Bronchial epithelial cell (primary cell): ENCODE measurements around the gene CACNA1C. TPM values are rescaled to one million over a fixed set of nuclear protein-coding genes. Genes with fewer than 3 reads are reported as not detected.

Source experiments
- DNase-seq: peaks from one replicate; pipeline ENCODE4 v3.0.0-alpha.2; 2010; ENCODE audit warnings: low read depth
- FAIRE-seq: peaks from 2 replicates; lab custom pipeline; 2011; peaks lifted over from hg19 to GRCh38; lab: Jason Lieb, UNC
- H3K27me3 ChIP-seq: 2 replicates; pipeline ENCODE4 v1.5.1; 2011; ENCODE audit warnings: low read length; ENCODE audit not compliant: control insufficient read depth, insufficient read depth
- H3K36me3 ChIP-seq: 2 replicates; pipeline ENCODE4 v1.5.1; 2011; ENCODE audit warnings: low read length; ENCODE audit not compliant: control insufficient read depth, insufficient read depth
- H3K4me3 ChIP-seq: 2 replicates; pipeline ENCODE4 v1.5.1; 2011; ENCODE audit warnings: mild to moderate bottlenecking, low read depth, low read length, control low read depth
- CTCF ChIP-seq: IDR thresholded peaks from 2 replicates; pipeline ENCODE4 v1.5.1; 2011; ENCODE audit warnings: mild to moderate bottlenecking, moderate library complexity, low read length, control low read depth, inconsistent platforms; ENCODE audit not compliant: insufficient read depth, severe bottlenecking
- total RNA-seq: library from RNA; depleted of rRNA; stranded (reverse); fragments of >200 nt; gene quantifications from 2 replicates; pipeline ENCODE4 v1.2.1, GENCODE V29; 2014

Gene CACNA1C
- total RNA-seq, 1 donor from 2014 or later: not detected

DNA sequence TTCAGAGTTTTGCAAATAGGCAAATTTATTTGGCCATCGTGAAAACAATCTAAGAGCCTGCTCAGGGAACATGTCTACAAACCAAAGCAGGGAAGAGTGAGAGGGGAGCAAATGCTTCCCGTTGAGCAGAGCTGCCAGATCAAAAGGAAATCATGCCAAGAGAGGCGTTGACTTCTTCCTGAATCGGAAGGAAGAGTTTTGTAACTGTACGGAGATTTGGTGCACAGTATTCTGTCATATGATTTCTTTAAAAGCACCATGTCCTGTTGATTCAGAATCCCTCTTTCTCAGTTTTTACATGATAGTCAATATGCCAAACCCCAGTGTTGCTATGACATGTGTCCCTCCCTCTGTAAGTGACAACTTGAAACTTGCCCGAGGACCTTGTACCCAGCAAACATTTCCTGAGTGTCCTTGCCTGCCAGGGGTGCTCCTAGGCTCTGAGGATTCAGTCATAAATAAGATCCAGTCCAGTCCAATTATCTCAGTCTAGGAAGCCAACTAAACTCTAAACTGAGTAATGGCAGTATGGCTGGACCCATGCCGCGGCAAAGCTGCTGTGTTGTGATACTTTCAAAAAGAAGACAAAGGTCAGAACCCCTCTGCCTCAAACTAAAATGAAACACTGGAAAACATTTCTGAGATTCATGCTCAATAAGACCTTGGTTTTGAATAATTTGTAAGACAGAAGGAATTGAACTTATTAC, 441.9 kb downstream of the CACNA1C start:
- no peak overlapping the region for H3K4me3 ChIP-seq
- H3K36me3 ChIP-seq: no peaks in the 10 kb centered on the region
- no peak for TF ChIP-seq CTCF
- H3K27me3 ChIP-seq: no peaks in the 10 kb centered on the region
- no peak for FAIRE-seq
- DNase-seq: no peak

GRCh38 chr12:2495417-2496112, 442.8 kb downstream of the CACNA1C start:
- H3K4me3 ChIP-seq: no peak overlapping the region
- no peak for TF ChIP-seq CTCF
- no peaks in the 10 kb centered on the region for H3K27me3 ChIP-seq
- FAIRE-seq: no peak
- no peak for DNase-seq
- no peaks in the 10 kb centered on the region for H3K36me3 ChIP-seq

DNA sequence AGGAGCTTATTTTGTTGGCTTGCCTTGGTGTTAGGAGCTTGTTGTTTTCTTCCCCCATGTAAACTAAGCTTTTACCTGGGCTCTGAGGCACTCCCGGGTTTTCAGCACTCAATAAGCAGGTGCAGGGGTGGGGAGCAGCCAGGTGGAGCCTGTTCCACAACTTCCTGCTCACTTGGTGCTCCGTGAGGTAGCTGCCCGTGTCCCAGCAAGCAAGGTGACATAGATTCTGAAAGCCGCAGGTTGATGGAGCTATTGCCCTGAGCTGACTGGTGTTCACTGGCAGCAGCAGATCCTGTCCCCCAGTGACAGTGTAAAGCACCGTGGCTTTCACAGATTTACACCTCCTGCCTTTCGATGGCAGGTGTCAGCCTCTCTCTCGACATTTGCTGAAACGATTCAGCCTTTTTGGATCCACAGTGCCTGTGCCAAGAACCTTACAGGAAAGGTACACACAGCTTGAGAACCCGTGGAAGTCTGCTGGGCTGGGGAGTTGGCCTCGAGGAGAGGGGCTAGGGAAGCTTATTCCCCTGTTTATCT, 446.2 kb downstream of the CACNA1C start:
- FAIRE-seq (peak; percentile 32), DNase-seq (no peak)
- Histone ChIP-seq H3K27me3 (no peaks in the 10 kb centered on the region), H3K4me3 (no peak overlapping the region), H3K36me3 (no peaks in the 10 kb centered on the region)
- TF ChIP-seq CTCF: no peak

- Histone ChIP-seq H3K27me3 (no peaks in the 10 kb centered on the region), H3K4me3 (no peak overlapping the region), H3K36me3 (no peaks in the 10 kb centered on the region)
- FAIRE-seq (no peak), DNase-seq (no peak)
- TF ChIP-seq CTCF: no peak
Measured at GRCh38 chr12:2501464-2502191, 448.8 kb downstream of the CACNA1C start.

- FAIRE-seq (no peak), DNase-seq (no peak)
- Histone ChIP-seq H3K4me3 (no peak overlapping the region), H3K27me3 (no peaks in the 10 kb centered on the region), H3K36me3 (no peaks in the 10 kb centered on the region)
- TF ChIP-seq CTCF: no peak
Measured at GRCh38 chr12:2503036-2503435, 450.2 kb downstream of the CACNA1C start.
